ENCODE data around the gene CLIP2. TPM values are rescaled to one million over a fixed set of nuclear protein-coding genes. Genes with fewer than 3 reads are reported as not detected.
A peak's percentile ranks its signal among the peaks of the same experiment; 100 is the strongest.
"Not testable (repeated sequence)": the region's sequence is repeated elsewhere in the genome, so short reads cannot be mapped to it uniquely, and the experiment has no call there.

The CLIP2 gene
- 1 to 10 TPM in 1 of 3 donors, under 1 TPM in 1, not detected in 1; 0.51 to 1.6 TPM for polyA plus RNA-seq

DNA sequence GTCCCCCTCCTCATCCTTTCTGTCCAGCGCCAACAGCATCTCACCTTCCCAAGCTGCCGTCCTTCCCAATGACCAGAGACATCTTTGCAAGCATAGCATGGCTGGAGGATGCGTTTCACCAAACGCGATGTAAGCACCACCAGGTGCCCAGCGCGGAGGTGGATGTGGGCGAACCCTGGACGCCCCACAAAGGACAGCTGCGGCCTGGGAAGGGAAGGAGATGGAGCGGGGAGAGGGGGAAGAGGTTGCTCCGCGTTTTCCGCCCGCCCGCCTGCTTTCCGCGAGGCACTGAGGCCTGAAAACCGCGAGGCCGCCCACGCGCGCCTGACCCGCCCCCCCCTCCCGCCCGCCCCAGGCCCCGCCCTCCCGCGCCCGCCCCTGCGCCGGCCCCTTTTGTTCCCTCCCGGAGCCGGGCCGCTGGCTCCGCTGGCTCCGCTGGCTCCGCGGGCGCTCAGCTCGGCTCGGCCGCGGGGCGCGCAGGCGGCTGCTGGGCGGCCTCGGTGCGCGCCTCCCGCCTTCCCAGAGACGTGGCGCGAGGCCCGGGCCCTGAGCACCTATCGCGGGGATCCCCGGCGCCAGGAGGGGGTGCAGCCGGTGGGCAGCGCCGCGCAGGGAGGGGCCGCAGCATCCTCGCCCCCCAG lies at the start of gene CLIP2:
Gene CLIP2, plus strand, starts transcription at position 390 of the 641 bp plus-strand sequence. CDS start 28,140 bp downstream, outside the sequence.
- Mint-ChIP-seq H3K27me3 (ENCODE audit: low read depth in 3 of 3) (peaks cover 2 to 9% (median 5%) of the 10 kb centered on the region in 3 donors), H3K4me1 (peaks cover 43 to 45% of the 10 kb centered on the region in 2 donors), H3K9me3 (no peaks in the 10 kb centered on the region), H3K4me3 (peak within 1 kb of the TSS; percentile 89 to 94 (median 92)), H3K27ac (peak within 1 kb of the TSS in 5 of 6 donors; percentile 35 to 89 (median 66)), H3K36me3 (no peaks in the 10 kb centered on the region)
- peak; percentile 68 to 74 (median 69) for DNase-seq

DNA sequence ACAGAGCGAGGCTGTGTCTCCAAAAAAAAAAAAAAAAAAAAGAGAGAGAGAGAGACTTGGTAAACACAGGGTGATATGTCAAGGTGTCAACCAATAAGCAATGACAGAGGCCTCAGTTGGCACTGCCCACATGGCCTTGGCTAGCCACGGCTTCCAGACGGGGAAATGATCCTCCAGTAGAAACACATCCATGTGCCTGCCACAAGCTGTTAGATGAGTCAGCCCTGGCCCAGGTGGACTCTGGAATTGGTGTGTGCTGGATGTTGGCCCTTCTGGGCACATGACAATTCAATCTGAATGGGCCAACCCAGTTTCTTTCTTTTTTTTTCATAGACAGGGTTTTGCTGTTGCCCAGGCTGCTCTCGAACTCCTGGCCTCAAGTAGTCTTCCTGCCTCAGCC lies 48.7 kb upstream of the CLIP2 start:
- Mint-ChIP-seq H3K27me3 (ENCODE audit: low read depth in 3 of 3) (peaks cover 0 to 1% (median 0%) of the 10 kb centered on the region in 3 donors), H3K4me1 (peaks cover 9 to 11% of the 10 kb centered on the region in 2 donors), H3K36me3 (peaks cover 27 to 55% (median 31%) of the 10 kb centered on the region in 3 donors), H3K9me3 (no peaks in the 10 kb centered on the region), H3K27ac (no peak overlapping the region), H3K4me3 (no peak overlapping the region)
- DNase-seq, result no peak

DNA sequence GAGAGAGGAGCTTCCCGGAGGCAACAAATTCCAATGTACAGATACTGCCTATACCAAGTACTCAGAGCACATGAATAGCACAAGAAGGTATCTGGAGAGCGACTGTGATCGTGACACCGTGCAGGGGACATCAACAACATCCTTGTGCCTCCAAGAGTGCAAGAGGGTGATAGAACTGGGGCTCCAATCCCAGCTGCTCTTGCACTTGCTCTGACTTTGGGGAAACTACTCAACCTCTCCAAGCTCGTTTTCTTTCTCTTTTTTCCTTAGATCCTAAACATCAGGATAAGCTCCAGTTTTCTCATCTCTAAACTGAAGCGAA lies 47.1 kb upstream of the CLIP2 start:
- H3K4me3 Mint-ChIP-seq, result no peak overlapping the region
- no peaks in the 10 kb centered on the region for H3K27me3 Mint-ChIP-seq (ENCODE audit: low read depth in 3 of 3)
- no peak overlapping the region for H3K27ac Mint-ChIP-seq
- peaks cover 22 to 47% (median 32%) of the 10 kb centered on the region in 3 donors for H3K36me3 Mint-ChIP-seq
- H3K4me1 Mint-ChIP-seq, result no peaks in the 10 kb centered on the region
- H3K9me3 Mint-ChIP-seq, result no peaks in the 10 kb centered on the region
- DNase-seq, result no peak

DNA sequence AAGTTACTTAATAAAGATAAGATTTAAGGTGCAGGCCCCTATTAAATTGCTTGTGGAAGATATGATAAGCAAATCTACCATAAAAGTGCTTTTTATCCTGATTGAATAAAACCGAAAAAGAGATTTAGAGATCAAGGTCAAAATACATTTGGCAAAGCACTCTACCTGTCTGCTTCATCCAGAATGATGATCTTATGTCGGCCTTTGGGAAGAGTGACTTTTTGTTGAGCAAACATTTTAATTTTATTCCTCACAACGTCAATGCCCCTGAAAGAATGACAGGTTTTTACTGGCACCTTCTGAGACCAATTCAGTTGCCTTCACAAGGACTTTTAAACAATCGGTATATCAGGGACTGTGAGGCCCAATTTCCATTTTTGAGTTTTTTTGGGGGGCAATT lies 42.7 kb upstream of the CLIP2 start:
- Mint-ChIP-seq H3K27ac (peak overlapping the region in 2 of 6 donors; percentile 22 to 32), H3K27me3 (ENCODE audit: low read depth in 3 of 3) (peaks cover 0 to 1% (median 0%) of the 10 kb centered on the region in 3 donors), H3K4me3 (no peak overlapping the region), H3K4me1 (peaks cover 0 to 4% of the 10 kb centered on the region in 2 donors), H3K9me3 (no peaks in the 10 kb centered on the region), H3K36me3 (peaks cover 10 to 43% (median 11%) of the 10 kb centered on the region in 3 donors)
- DNase-seq, result no peak

DNA sequence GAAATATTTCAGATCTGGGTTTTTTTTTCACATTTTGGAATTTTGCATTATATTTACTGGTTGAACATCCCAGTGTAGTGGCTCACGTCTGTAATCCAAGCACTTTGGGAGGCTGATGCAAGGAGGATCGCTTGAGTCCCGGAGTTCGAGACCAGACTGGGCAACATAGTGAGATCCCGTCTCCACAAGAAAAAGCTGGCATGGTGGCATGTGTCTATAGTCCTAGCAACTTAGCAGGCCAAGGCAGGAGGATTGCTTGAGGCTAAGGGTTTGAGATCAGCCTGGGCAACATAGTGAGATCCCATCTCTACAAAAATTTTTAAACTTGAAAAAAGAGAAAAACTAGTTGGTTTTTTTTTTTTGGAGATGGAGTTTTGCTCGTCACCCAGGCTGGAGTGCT lies 41.1 kb upstream of the CLIP2 start:
- Mint-ChIP-seq H3K36me3 (peaks cover 3 to 36% (median 8%) of the 10 kb centered on the region in 3 donors), H3K27ac (peak overlapping the region in 1 of 6 donors; percentile 20), H3K4me3 (no peak overlapping the region), H3K4me1 (peaks cover 9 to 11% of the 10 kb centered on the region in 2 donors), H3K27me3 (ENCODE audit: low read depth in 3 of 3) (peaks cover 0 to 1% (median 0%) of the 10 kb centered on the region in 3 donors), H3K9me3 (no peaks in the 10 kb centered on the region)
- no peak for DNase-seq

DNA sequence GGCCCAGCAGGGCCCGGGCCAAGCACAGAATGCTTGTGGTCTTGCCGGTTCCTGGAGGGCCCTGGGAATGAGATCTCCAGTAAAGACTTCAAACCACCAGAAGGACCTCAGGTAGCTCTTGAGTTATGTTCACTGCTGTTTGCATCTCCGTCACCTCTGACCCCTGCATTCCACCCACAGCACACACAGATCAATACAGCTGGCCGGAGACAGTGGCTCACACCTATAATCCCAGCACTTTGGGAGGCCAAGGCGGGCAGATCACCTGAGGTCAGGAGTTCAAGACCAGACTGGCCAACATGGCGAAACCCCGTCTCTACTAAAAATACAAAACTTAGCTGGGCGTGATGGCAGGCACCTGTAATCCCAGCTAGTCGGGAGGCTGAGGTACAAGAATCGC lies 40.1 kb upstream of the CLIP2 start:
- Mint-ChIP-seq H3K27ac (peak overlapping the region in 1 of 6 donors; percentile 46), H3K4me1 (peaks cover 17 to 18% of the 10 kb centered on the region in 2 donors), H3K36me3 (peaks cover 3 to 30% (median 8%) of the 10 kb centered on the region in 3 donors)
- not testable (repeated sequence) for H3K27me3 Mint-ChIP-seq (ENCODE audit: low read depth in 3 of 3); H3K9me3 Mint-ChIP-seq; DNase-seq; H3K4me3 Mint-ChIP-seq

DNA sequence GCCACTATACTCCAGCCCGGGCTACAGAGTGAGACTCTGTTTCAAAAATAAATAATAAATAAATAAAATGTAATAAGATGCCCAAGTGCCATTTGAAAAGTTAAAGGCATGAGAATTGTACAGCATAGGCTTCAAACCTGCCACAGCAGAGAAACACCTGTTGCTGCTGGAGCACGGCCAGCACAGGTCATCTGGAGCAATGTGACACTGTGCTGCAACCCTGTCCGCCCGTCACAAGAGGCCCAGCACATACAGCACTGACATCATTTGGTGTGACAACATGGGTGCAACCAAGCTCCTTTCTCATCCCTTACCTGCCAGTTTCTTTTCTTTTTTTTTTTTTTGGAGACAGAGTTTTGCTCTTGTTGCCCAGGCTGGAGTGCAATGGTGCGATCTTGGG lies 36.3 kb upstream of the CLIP2 start:
- no peak for DNase-seq
- H3K27me3 Mint-ChIP-seq (ENCODE audit: low read depth in 3 of 3), result peaks cover 5 to 9% (median 7%) of the 10 kb centered on the region in 3 donors
- H3K4me3 Mint-ChIP-seq, result peak overlapping the region; percentile 53 to 96 (median 69)
- no peaks in the 10 kb centered on the region for H3K9me3 Mint-ChIP-seq
- peaks cover 3 to 25% (median 3%) of the 10 kb centered on the region in 3 donors for H3K36me3 Mint-ChIP-seq
- H3K27ac Mint-ChIP-seq, result peak overlapping the region in 5 of 6 donors; percentile 48 to 93 (median 64)
- peaks cover 30 to 36% of the 10 kb centered on the region in 2 donors for H3K4me1 Mint-ChIP-seq

DNA sequence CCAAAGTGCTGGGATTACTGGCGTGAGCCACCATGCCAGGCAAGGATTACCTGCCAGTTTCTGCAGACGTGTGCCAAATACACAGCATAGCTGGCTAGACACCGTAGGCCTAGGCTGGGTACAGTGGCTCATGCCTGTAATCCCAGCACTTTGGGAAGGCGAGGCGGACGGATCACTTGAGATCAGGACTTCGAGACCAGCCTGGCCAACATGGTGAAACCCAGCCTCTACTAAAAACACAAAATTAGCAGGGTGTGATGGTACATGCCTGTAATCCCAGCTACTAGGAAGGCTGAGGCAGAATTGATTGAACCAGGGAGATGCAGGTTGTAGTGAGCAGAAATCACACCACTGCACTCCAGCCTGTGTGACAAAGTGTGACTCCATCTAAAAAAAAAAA lies 35.9 kb upstream of the CLIP2 start:
- Mint-ChIP-seq H3K36me3 (peaks cover 3 to 22% (median 3%) of the 10 kb centered on the region in 3 donors), H3K4me3 (peak overlapping the region; percentile 87 to 96 (median 94)), H3K9me3 (no peaks in the 10 kb centered on the region), H3K27me3 (ENCODE audit: low read depth in 3 of 3) (peaks cover 5 to 9% (median 7%) of the 10 kb centered on the region in 3 donors), H3K4me1 (peaks cover 30 to 36% of the 10 kb centered on the region in 2 donors), H3K27ac (peak overlapping the region; percentile 32 to 97 (median 93))
- DNase-seq, result no peak

DNA sequence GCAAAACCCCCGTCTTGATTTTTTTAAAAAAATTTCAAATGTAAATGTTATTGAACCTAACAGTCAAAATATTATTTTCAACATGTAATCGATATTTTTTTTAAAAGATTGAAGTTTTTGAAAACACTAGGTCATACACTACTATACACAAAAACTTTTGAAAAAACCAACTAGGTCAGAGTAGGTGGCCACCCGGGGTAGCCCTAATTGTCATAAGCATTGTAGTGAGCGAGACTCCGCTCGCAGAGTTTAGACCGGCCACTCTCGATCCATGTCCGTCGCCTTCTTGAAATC lies 35.4 kb upstream of the CLIP2 start:
- Mint-ChIP-seq H3K27me3 (ENCODE audit: low read depth in 3 of 3) (peaks cover 5 to 9% (median 7%) of the 10 kb centered on the region in 3 donors), H3K4me3 (peak overlapping the region; percentile 87 to 96 (median 94)), H3K27ac (peak overlapping the region; percentile 93 to 97 (median 94)), H3K9me3 (no peaks in the 10 kb centered on the region), H3K4me1 (peaks cover 30 to 36% of the 10 kb centered on the region in 2 donors), H3K36me3 (peaks cover 3 to 19% (median 3%) of the 10 kb centered on the region in 3 donors)
- no peak for DNase-seq

DNA sequence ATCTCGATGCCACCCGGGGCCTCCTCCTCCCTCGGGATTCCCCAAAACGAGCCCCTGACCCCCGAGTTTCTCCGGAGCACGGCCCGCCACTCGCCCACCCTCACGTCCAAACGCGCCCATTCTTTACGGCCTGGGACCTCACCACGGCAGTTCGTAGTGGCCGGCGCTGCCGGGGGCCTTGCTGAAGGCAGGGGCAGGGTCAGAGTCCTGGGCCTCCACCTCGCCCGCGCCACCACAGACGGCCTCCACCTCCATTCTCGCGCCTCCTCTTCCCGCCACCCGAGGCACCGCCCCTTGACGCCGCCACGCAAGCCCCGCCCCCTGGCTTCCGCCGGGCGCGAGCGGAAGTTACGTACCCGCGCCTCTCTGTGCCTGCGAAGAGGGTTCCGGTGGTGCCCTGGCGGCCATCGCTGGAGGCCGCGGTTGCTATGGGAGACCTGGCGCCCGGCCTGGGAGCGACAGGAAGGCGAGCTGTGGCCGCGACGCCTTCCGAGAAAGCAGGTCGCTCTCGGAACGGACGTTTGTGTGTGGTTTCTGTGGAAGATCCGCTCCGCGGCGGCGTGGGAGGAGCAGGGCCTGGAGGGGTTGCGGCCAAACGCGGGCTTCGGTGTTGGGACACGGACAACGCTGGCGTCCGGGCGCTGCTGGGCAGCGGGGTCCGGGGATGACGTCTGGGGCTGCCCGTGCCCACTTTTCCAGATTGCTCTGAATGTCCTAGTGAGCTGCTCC lies 34.9 kb upstream of the CLIP2 start, which contains the start of gene RFC2:
Gene RFC2, minus strand, starts transcription at position 271 of the 729 bp plus-strand sequence. Its CDS starts 16 bp downstream, at position 255.
- H3K27ac Mint-ChIP-seq, result peak within 1 kb of the TSS; percentile 93 to 97 (median 94)
- H3K9me3 Mint-ChIP-seq, result no peaks in the 10 kb centered on the region
- peaks cover 5 to 9% (median 7%) of the 10 kb centered on the region in 3 donors for H3K27me3 Mint-ChIP-seq (ENCODE audit: low read depth in 3 of 3)
- peak within 1 kb of the TSS; percentile 87 to 96 (median 94) for H3K4me3 Mint-ChIP-seq
- H3K36me3 Mint-ChIP-seq, result peaks cover 3 to 15% (median 3%) of the 10 kb centered on the region in 3 donors
- H3K4me1 Mint-ChIP-seq, result peaks cover 30 to 36% of the 10 kb centered on the region in 2 donors
- peak; percentile 99 to 100 (median 99) for DNase-seq

DNA sequence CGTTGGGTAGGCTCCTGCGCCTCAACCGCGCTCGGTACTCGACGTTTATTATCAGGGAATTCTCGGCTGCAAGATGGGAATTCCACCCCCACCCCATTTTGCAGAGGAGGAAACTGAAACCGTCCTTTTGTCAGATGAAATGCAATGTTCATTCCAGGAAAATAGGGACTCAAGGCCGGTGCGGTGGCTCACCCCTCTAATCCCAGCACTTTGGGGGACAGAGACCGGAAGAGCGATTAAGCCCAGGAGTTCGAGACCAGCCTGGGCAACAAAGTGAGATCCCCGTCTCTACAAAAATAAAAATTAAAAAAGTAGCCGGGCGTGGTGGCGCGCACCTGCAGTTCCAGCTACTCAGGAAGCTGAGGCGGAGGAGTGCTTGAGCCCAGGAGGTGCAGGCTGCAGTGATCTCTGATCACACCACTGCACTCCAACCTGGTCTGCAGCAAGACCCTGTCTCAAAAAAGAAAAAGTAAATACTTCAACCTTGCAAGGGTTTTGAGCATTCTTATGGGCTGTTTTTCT lies 34.3 kb upstream of the CLIP2 start:
- no peak for DNase-seq
- Mint-ChIP-seq H3K27ac (peak overlapping the region; percentile 93 to 97 (median 94)), H3K4me3 (peak overlapping the region; percentile 87 to 96 (median 94))

DNA sequence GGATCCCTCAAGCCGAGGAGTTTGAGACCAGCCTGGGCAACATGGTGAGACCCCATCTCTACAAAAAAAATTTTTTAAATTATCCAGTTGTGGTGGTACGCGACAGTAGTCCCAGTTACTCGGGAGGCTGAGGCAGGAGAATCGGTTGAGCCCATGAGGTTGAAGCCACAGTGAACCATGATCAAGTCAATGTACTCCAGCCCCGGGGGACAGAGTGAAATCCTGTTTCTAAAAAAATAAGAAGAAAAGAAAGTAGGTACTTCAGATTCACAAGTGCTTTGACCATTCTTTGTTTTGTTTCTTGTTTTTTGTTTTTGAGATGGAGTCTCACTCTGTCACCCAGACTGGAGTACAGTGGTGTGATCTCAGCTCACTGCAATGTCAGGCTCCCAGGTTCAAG lies 33.7 kb upstream of the CLIP2 start:
- H3K9me3 Mint-ChIP-seq; H3K36me3 Mint-ChIP-seq; DNase-seq; H3K27me3 Mint-ChIP-seq (ENCODE audit: low read depth in 3 of 3): not testable (repeated sequence)
- Mint-ChIP-seq H3K4me1 (peaks cover 28 to 36% of the 10 kb centered on the region in 2 donors), H3K27ac (peak overlapping the region in 5 of 6 donors; percentile 78 to 97 (median 93)), H3K4me3 (peak overlapping the region; percentile 27 to 96 (median 94))

More for the DNA sequence above, 34.3 kb upstream of the CLIP2 start:
- H3K4me1 Mint-ChIP-seq, result peaks cover 30 to 36% of the 10 kb centered on the region in 2 donors
- peaks cover 5 to 9% (median 7%) of the 10 kb centered on the region in 3 donors for H3K27me3 Mint-ChIP-seq (ENCODE audit: low read depth in 3 of 3)
- no peaks in the 10 kb centered on the region for H3K9me3 Mint-ChIP-seq
- H3K36me3 Mint-ChIP-seq, result peaks cover 3 to 11% (median 3%) of the 10 kb centered on the region in 3 donors

DNA sequence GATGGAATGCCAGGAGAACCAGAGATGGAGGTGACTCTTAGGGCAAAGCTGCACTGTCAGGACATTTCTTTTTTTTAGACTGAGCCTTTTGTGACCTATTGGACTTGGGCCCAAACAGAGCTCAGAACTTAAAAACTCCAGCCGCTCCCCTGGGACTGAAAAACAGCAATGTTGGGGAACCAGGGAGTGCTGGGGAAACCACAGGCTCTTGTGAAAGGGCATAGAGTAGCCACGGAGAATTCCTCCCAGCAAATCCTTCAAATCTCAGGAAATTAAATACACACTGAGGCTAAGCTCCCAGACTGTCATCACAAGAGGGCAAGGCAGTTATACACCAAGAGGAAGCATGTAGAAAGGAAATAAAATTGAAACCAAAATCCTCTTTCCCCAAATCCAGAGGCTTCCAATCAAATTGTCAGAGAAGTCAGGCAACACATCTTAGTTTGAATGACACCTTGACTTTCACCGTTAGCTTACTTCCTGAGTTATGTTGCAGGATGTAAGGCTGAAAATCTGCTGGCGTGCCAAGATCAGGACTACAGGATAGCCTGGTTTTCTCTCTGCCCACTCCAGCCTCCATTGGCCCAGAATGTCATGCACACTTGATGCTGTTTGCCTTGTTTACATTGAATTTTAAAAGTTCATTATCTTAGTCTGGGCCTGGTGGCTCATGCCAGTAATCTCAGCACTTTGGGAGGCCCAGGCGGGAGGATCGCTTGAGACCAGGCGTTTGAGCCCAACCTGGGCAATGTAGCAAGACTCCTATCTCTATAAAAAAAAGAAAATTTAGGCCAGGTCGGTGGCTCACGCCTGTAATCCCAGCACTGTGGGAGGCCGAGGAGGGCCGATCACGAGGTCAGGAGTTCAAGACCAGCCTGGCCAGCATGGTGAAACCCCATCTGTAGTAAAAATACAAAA lies 32.5 kb upstream of the CLIP2 start:
- peaks cover 26 to 36% of the 10 kb centered on the region in 2 donors for H3K4me1 Mint-ChIP-seq

More for the DNA sequence above, 32.5 kb upstream of the CLIP2 start:
- DNase-seq, result no peak
- H3K36me3 Mint-ChIP-seq, result peaks cover 0 to 4% (median 3%) of the 10 kb centered on the region in 3 donors
- H3K9me3 Mint-ChIP-seq, result no peaks in the 10 kb centered on the region
- H3K27me3 Mint-ChIP-seq (ENCODE audit: low read depth in 3 of 3), result peaks cover 5 to 8% (median 7%) of the 10 kb centered on the region in 3 donors
- peak overlapping the region; percentile 14 to 96 (median 28) for H3K4me3 Mint-ChIP-seq
- peak overlapping the region; percentile 39 to 96 (median 82) for H3K27ac Mint-ChIP-seq
